Measurements from ENCODE around the gene PSMC3IP.

DNA sequence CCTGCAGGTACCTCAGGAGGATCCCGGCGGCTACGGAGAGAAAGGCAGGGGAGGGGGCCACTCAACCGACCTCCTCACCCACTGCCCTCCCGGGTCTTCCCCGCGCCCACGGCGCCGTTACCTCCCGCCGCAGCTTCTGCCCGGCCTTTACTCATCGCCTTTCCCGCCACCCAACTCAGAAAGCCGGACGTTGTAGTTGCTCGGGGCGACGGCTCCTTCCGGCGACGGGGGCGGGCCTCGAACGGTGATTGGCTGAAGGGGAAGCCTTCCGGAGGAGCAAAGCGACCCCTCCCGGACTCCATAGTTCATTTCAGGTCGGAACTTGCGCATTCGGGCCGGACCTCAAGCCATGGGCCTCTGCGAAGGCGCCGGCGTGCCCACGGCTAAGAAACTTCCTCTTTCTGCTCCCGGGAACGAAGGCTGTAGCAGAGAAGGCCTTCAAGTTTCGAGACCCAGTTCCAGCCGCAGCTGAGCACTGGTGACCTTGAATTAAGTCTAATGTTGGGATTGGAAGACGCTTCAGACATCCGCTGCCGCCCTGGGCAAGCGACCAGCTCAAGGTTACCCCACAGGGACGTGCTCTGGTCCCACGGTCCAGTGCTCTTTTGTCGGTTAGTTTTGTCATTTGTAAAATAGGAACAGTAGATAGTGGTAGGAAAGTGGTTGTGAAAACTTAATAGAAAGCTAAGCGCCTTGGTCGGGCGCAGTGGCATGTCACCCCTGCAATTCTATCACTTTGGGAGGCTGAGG lies at the start of gene PSMC3IP:
- TF ChIP-seq POLR2AphosphoS5 (IDR thresholded peaks at IDR 0.05; ENCODE audit: borderline replicate concordance, low read depth, low read length) (peak; percentile 87), EZH2 (IDR thresholded peaks at IDR 0.05) (no peak)

Measured in SK-N-MC (cell line).